ENCODE data around the gene EFHD1. TPM values are rescaled to one million over a fixed set of nuclear protein-coding genes. Genes with fewer than 3 reads are reported as not detected.

The EFHD1 gene
- total RNA-seq, 1 experiment from 2014 or later: not detected

GRCh38 chr2:232593982-232594381, 39.4 kb upstream of the EFHD1 start:
- intact Hi-C loops (cut with micrococcal nuclease): loop anchor here (2.0 kb wide), 1 partner anchor 43 kb away; the partner anchor contains the start of genes EIF4E2 and TIGD1
- Mint-ChIP-seq H3K36me3 (ENCODE audit: insufficient read depth, unreplicated experiment) (no peaks in the 10 kb centered on the region), H3K4me1 (ENCODE audit: insufficient read depth, unreplicated experiment) (peaks cover 15% of the 10 kb centered on the region), H3K4me3 (ENCODE audit: unreplicated experiment) (no peak overlapping the region), H3K27me3 (ENCODE audit: insufficient read depth, unreplicated experiment) (no peaks in the 10 kb centered on the region), H3K27ac (ENCODE audit: low read depth, unreplicated experiment) (no peak overlapping the region), H3K9me3 (ENCODE audit: unreplicated experiment) (no peaks in the 10 kb centered on the region)
- BruUV-seq (replicated peaks): no TSS peak
- TF ChIP-seq CTCF (IDR thresholded peaks at IDR 0.05; ENCODE audit: unreplicated experiment): no peak
- no peak for DNase-seq (ENCODE audit: unreplicated experiment)
- POLR2A ChIA-PET: interaction anchor here (3.1 to 5.4 kb wide), 2 partner anchors 24 to 43 kb away, joined by 35 to 49 read pairs; partner anchors contain the start of genes EIF4E2 and TIGD1
- CTCF ChIA-PET: interaction anchor here (0.6 kb wide), 1 partner anchor 128 kb away, joined by 3 read pairs; no protein-coding TSS in a partner anchor

- no peaks in the 10 kb centered on the region for H3K27me3 Mint-ChIP-seq (ENCODE audit: insufficient read depth, unreplicated experiment)
- no peak for DNase-seq (ENCODE audit: unreplicated experiment)
- CTCF ChIA-PET: no interaction called here
- no TSS peak for BruUV-seq (replicated peaks)
- H3K27ac Mint-ChIP-seq (ENCODE audit: low read depth, unreplicated experiment): no peak overlapping the region
- no peaks in the 10 kb centered on the region for H3K36me3 Mint-ChIP-seq (ENCODE audit: insufficient read depth, unreplicated experiment)
- H3K9me3 Mint-ChIP-seq (ENCODE audit: unreplicated experiment): no peaks in the 10 kb centered on the region
- POLR2A ChIA-PET: no interaction called here
- peaks cover 12% of the 10 kb centered on the region for H3K4me1 Mint-ChIP-seq (ENCODE audit: insufficient read depth, unreplicated experiment)
- TF ChIP-seq CTCF (IDR thresholded peaks at IDR 0.05; ENCODE audit: unreplicated experiment): no peak
- intact Hi-C loops (cut with micrococcal nuclease): no loop called here
- H3K4me3 Mint-ChIP-seq (ENCODE audit: unreplicated experiment): no peak overlapping the region
Measured at GRCh38 chr2:232597362-232598079, 35.9 kb upstream of the EFHD1 start.

- intact Hi-C loops (cut with micrococcal nuclease): no loop called here
- CTCF ChIA-PET: no interaction called here
- no peaks in the 10 kb centered on the region for H3K9me3 Mint-ChIP-seq (ENCODE audit: unreplicated experiment)
- no TSS peak for BruUV-seq (replicated peaks)
- no peaks in the 10 kb centered on the region for H3K36me3 Mint-ChIP-seq (ENCODE audit: insufficient read depth, unreplicated experiment)
- no peak for TF ChIP-seq CTCF (IDR thresholded peaks at IDR 0.05; ENCODE audit: unreplicated experiment)
- peaks cover 4% of the 10 kb centered on the region for H3K4me1 Mint-ChIP-seq (ENCODE audit: insufficient read depth, unreplicated experiment)
- no peak overlapping the region for H3K27ac Mint-ChIP-seq (ENCODE audit: low read depth, unreplicated experiment)
- peaks cover 3% of the 10 kb centered on the region for H3K27me3 Mint-ChIP-seq (ENCODE audit: insufficient read depth, unreplicated experiment)
- POLR2A ChIA-PET: no interaction called here
- no peak for DNase-seq (ENCODE audit: unreplicated experiment)
- H3K4me3 Mint-ChIP-seq (ENCODE audit: unreplicated experiment): no peak overlapping the region
Measured at GRCh38 chr2:232598293-232598692, 35.1 kb upstream of the EFHD1 start.

- Mint-ChIP-seq H3K4me3 (ENCODE audit: unreplicated experiment) (no peak overlapping the region), H3K27ac (ENCODE audit: low read depth, unreplicated experiment) (no peak overlapping the region), H3K9me3 (ENCODE audit: unreplicated experiment) (no peaks in the 10 kb centered on the region), H3K36me3 (ENCODE audit: insufficient read depth, unreplicated experiment) (no peaks in the 10 kb centered on the region), H3K27me3 (ENCODE audit: insufficient read depth, unreplicated experiment) (peaks cover 19% of the 10 kb centered on the region), H3K4me1 (ENCODE audit: insufficient read depth, unreplicated experiment) (peaks cover 5% of the 10 kb centered on the region)
- BruUV-seq (replicated peaks): no TSS peak
- no peak for DNase-seq (ENCODE audit: unreplicated experiment)
- no peak for TF ChIP-seq CTCF (IDR thresholded peaks at IDR 0.05; ENCODE audit: unreplicated experiment)
- ChIA-PET CTCF (no interaction called here), POLR2A (interaction anchor here (0.6 to 1.3 kb wide), 2 partner anchors 11 kb away, joined by 3 to 4 read pairs; no protein-coding TSS in a partner anchor)
- intact Hi-C loops (cut with micrococcal nuclease): no loop called here
Measured at GRCh38 chr2:232600053-232600773, 33.2 kb upstream of the EFHD1 start.
